ENCODE data around the gene CARMIL1.

CARMIL1 gene

GRCh38 chr6:25506020-25506419 lies 226.8 kb downstream of the CARMIL1 start:
- no peak for DNase-seq (ENCODE audit: low read depth, low spot score)

- DNase-seq (ENCODE audit: low read depth, low spot score): no peak
Measured at GRCh38 chr6:25508051-25508450, 228.9 kb downstream of the CARMIL1 start.

- DNase-seq (ENCODE audit: low read depth, low spot score): no peak
Measured at GRCh38 chr6:25511376-25511775, 232.2 kb downstream of the CARMIL1 start.

GRCh38 chr6:25512560-25512959 lies 233.4 kb downstream of the CARMIL1 start:
- no peak for DNase-seq (ENCODE audit: low read depth, low spot score)

- no peak for DNase-seq (ENCODE audit: low read depth, low spot score)
Measured at GRCh38 chr6:25519856-25520255, 240.7 kb downstream of the CARMIL1 start.

- DNase-seq (ENCODE audit: low read depth, low spot score): no peak
Measured at GRCh38 chr6:25524542-25524941, 245.4 kb downstream of the CARMIL1 start.

- DNase-seq (ENCODE audit: low read depth, low spot score): no peak
Measured at GRCh38 chr6:25525078-25525477, 245.9 kb downstream of the CARMIL1 start.

- DNase-seq (ENCODE audit: low read depth, low spot score): no peak
Measured at GRCh38 chr6:25534942-25535631, 255.9 kb downstream of the CARMIL1 start.

- DNase-seq (ENCODE audit: low read depth, low spot score): no peak
Measured at GRCh38 chr6:25535632-25536225, 256.6 kb downstream of the CARMIL1 start.

- no peak for DNase-seq (ENCODE audit: low read depth, low spot score)
Measured at GRCh38 chr6:25536781-25537180, 257.6 kb downstream of the CARMIL1 start.

GRCh38 chr6:25537349-25538018 lies 258.3 kb downstream of the CARMIL1 start:
- DNase-seq (ENCODE audit: low read depth, low spot score): no peak

- no peak for DNase-seq (ENCODE audit: low read depth, low spot score)
Measured at GRCh38 chr6:25541228-25541627, 262.1 kb downstream of the CARMIL1 start.

GRCh38 chr6:25542984-25543910 lies 264.1 kb downstream of the CARMIL1 start:
- DNase-seq (ENCODE audit: low read depth, low spot score): no peak

- DNase-seq (ENCODE audit: low read depth, low spot score): no peak
Measured at GRCh38 chr6:25544833-25545232, 265.7 kb downstream of the CARMIL1 start.

- DNase-seq (ENCODE audit: low read depth, low spot score): no peak
Measured at GRCh38 chr6:25547797-25548196, 268.6 kb downstream of the CARMIL1 start.

GRCh38 chr6:25548451-25548850 lies 269.3 kb downstream of the CARMIL1 start:
- no peak for DNase-seq (ENCODE audit: low read depth, low spot score)

GRCh38 chr6:25550631-25551030 lies 271.5 kb downstream of the CARMIL1 start:
- no peak for DNase-seq (ENCODE audit: low read depth, low spot score)

GRCh38 chr6:25553502-25553901 lies 274.3 kb downstream of the CARMIL1 start:
- no peak for DNase-seq (ENCODE audit: low read depth, low spot score)

GRCh38 chr6:25555188-25555587 lies 276.0 kb downstream of the CARMIL1 start:
- DNase-seq (ENCODE audit: low read depth, low spot score): no peak

GRCh38 chr6:25556516-25556915 lies 277.3 kb downstream of the CARMIL1 start:
- peak; percentile 62 for DNase-seq (ENCODE audit: low read depth, low spot score)

GRCh38 chr6:25558155-25558817 lies 279.1 kb downstream of the CARMIL1 start:
- DNase-seq (ENCODE audit: low read depth, low spot score): no peak

All from activated naive CD8-positive, alpha-beta T cell treated with anti-CD3 and anti-CD28 coated beads, Interleukin-2, amount 50 U/mL, for 16 hours (primary cell).